H1 (cell line): ENCODE measurements around the gene NPTX1. TPM values are rescaled to one million over a fixed set of nuclear protein-coding genes. Genes with fewer than 3 reads are reported as not detected.

Experiments
- CTCF ChIA-PET: fragments of 300-600 bp; sonication (Branson Sonifier 250); formaldehyde crosslinking; loops from one replicate; lab custom pipeline; 2021; ENCODE audit not compliant: partially characterized antibody; lab: Charles Lee
- POLR2A ChIA-PET: fragments of 300-600 bp; sonication (Branson Sonifier 250); formaldehyde crosslinking; loops from one replicate; lab custom pipeline; 2021; ENCODE audit warnings: inconsistent platforms; ENCODE audit not compliant: partially characterized antibody; lab: Charles Lee
- DNase-seq, 2 experiments: peaks; one replicate each; pipeline versions ENCODE4 v3.0.0 to v3.0.0-alpha.2; 2010 to 2022; ENCODE audit warnings: low spot score in 2 of 2, low read depth in 1 of 2, mixed read lengths in 1 of 2
- FAIRE-seq: peaks from 2 replicates; lab custom pipeline; 2011; peaks lifted over from hg19 to GRCh38; lab: Jason Lieb, UNC
- H2AFZ ChIP-seq: 2 replicates; pipeline ENCODE4 v1.8.1; 2012; ENCODE audit warnings: low read length, inconsistent platforms
- H2AK5ac ChIP-seq: 2 replicates; pipeline ENCODE4 v1.6.1; 2013; ENCODE audit warnings: low read depth, low read length
- H2BK120ac ChIP-seq: replicated peaks from 2 replicates; pipeline ENCODE3; 2013; ENCODE audit warnings: low read depth, low read length, inconsistent platforms
- H2BK12ac ChIP-seq: 2 replicates; pipeline ENCODE4 v1.6.1; 2013; ENCODE audit warnings: low read depth, low read length
- H2BK15ac ChIP-seq: 2 replicates; pipeline ENCODE4 v1.6.1; 2013; ENCODE audit warnings: low read length
- H2BK20ac ChIP-seq: 2 replicates; pipeline ENCODE4 v1.6.1; 2013; ENCODE audit warnings: low read length
- H2BK5ac ChIP-seq: 2 replicates; pipeline ENCODE4 v1.6.1; 2013; ENCODE audit warnings: low read depth, low read length
- H3K14ac ChIP-seq: 2 replicates; pipeline ENCODE4 v1.6.1; 2013; ENCODE audit warnings: inconsistent platforms; ENCODE audit not compliant: insufficient read length
- H3K18ac ChIP-seq: 2 replicates; pipeline ENCODE4 v1.6.1; 2013; ENCODE audit warnings: low read length; ENCODE audit errors: extremely low read depth
- H3K23ac ChIP-seq: 2 replicates; pipeline ENCODE4 v1.6.1; 2013; ENCODE audit warnings: inconsistent platforms; ENCODE audit not compliant: insufficient read length
- H3K23me2 ChIP-seq: 2 replicates; pipeline ENCODE4 v1.6.1; 2013; ENCODE audit warnings: low read depth, low read length
- H3K27ac ChIP-seq: 2 replicates; pipeline ENCODE4 v1.6.1; 2011; ENCODE audit warnings: low read depth, low read length, inconsistent platforms
- H3K27me3 ChIP-seq, 4 experiments: replicated peaks in 1 of 4; 1 replicate in 1 of 4; 2 replicates in 3 of 4; pipeline versions ENCODE4 v1.6.1 to v1.8.1; 2011 to 2013; ENCODE audit warnings: low read length in 3 of 4, mild to moderate bottlenecking in 3 of 4, inconsistent platforms in 2 of 4, mixed read lengths in 2 of 4, moderate library complexity in 1 of 4; ENCODE audit not compliant: control insufficient read depth in 3 of 4, insufficient read depth in 3 of 4; ENCODE audit errors: extremely low read depth in 1 of 4
- H3K36me3 ChIP-seq, 4 experiments: 2 replicates each; pipeline versions ENCODE4 v1.6.1 to v1.8.1; 2011 to 2013; ENCODE audit warnings: mild to moderate bottlenecking in 4 of 4, low read length in 3 of 4, moderate library complexity in 2 of 4, control low read depth in 1 of 4, inconsistent platforms in 1 of 4; ENCODE audit not compliant: insufficient read depth in 4 of 4, control insufficient read depth in 2 of 4
- H3K4ac ChIP-seq: replicated peaks from 2 replicates; pipeline ENCODE3; 2013; ENCODE audit warnings: low read length, low read depth, mixed read lengths, inconsistent platforms; ENCODE audit not compliant: insufficient read length
- H3K4me1 ChIP-seq, 4 experiments: replicated peaks in 1 of 4; 1 replicate in 1 of 4; 2 replicates in 3 of 4; pipeline versions ENCODE4 v1.6.1 to v1.8.1; 2011 to 2013; ENCODE audit warnings: low read length in 3 of 4, inconsistent platforms in 2 of 4, mixed read lengths in 1 of 4; ENCODE audit not compliant: insufficient read depth in 4 of 4, control insufficient read depth in 3 of 4
- H3K4me2 ChIP-seq, 2 experiments: 2 replicates each; pipeline versions ENCODE4 v1.6.1 to v1.8.1; 2011 to 2013; ENCODE audit warnings: low read depth in 2 of 2, low read length in 2 of 2, control low read depth in 1 of 2, inconsistent platforms in 1 of 2, mild to moderate bottlenecking in 1 of 2; ENCODE audit not compliant: insufficient read depth in 1 of 2
- H3K4me3 ChIP-seq, 4 experiments: fragments of 200-600, 300-600 bp in 1 of 4; sonication (generic), shearing (Covaris generic), sonication (Bioruptor Twin) in 1 of 4; 2 replicates each; pipeline versions ENCODE4 v1.5.1 to v1.8.1; 2011 to 2016; ENCODE audit warnings: low read length in 4 of 4, low read depth in 3 of 4, control low read depth in 2 of 4, inconsistent platforms in 2 of 4, mild to moderate bottlenecking in 2 of 4, mixed read lengths in 1 of 4, moderate library complexity in 1 of 4; ENCODE audit not compliant: insufficient read depth in 2 of 4; ENCODE audit errors: extremely low read depth in 1 of 4
- H3K56ac ChIP-seq: replicated peaks from 2 replicates; pipeline ENCODE3; 2013; ENCODE audit warnings: low read depth, mild to moderate bottlenecking, mixed read lengths, low read length, inconsistent platforms; ENCODE audit not compliant: insufficient read length
- H3K79me1 ChIP-seq: 2 replicates; pipeline ENCODE4 v1.6.1; 2013; ENCODE audit warnings: low read depth, low read length, control low read depth
- H3K79me2 ChIP-seq, 2 experiments: 2 replicates each; pipeline versions ENCODE4 v1.6.1 to v1.8.1; 2012 to 2013; ENCODE audit warnings: low read length in 2 of 2, mild to moderate bottlenecking in 2 of 2, inconsistent platforms in 1 of 2; ENCODE audit not compliant: insufficient read depth in 2 of 2, control insufficient read depth in 1 of 2
- H3K9ac ChIP-seq, 4 experiments: replicated peaks in 1 of 4; 1 replicate in 1 of 4; 2 replicates in 3 of 4; pipeline versions ENCODE4 v1.6.1 to v1.8.1; 2011 to 2013; ENCODE audit warnings: low read depth in 3 of 4, low read length in 3 of 4, control low read depth in 2 of 4, mild to moderate bottlenecking in 2 of 4, moderate library complexity in 2 of 4, inconsistent platforms in 1 of 4; ENCODE audit errors: extremely low read depth in 1 of 4
- H3K9me3 ChIP-seq, 2 experiments: 2 replicates each; pipeline versions ENCODE4 v1.6.1 to v1.8.1; 2012 to 2013; ENCODE audit warnings: mild to moderate bottlenecking in 2 of 2, moderate library complexity in 2 of 2, control low read depth in 1 of 2, inconsistent platforms in 1 of 2, low read depth in 1 of 2, low read length in 1 of 2, mixed read lengths in 1 of 2; ENCODE audit not compliant: insufficient read depth in 2 of 2
- H4K20me1 ChIP-seq, 2 experiments: replicated peaks in 1 of 2; 2 replicates each; pipeline versions ENCODE3 to v1.8.1; 2011 to 2013; ENCODE audit warnings: inconsistent platforms in 2 of 2, low read length in 2 of 2, mild to moderate bottlenecking in 1 of 2; ENCODE audit not compliant: insufficient read depth in 2 of 2, control insufficient read depth in 1 of 2
- H4K5ac ChIP-seq: 2 replicates; pipeline ENCODE4 v1.6.1; 2013; ENCODE audit warnings: low read length, low read depth, mixed read lengths, inconsistent platforms; ENCODE audit not compliant: insufficient read length
- H4K8ac ChIP-seq: 2 replicates; pipeline ENCODE4 v1.8.0; 2013; ENCODE audit warnings: mild to moderate bottlenecking, moderate library complexity, low read length, inconsistent platforms; ENCODE audit not compliant: insufficient read depth; ENCODE audit errors: extremely low read depth
- H4K91ac ChIP-seq: replicated peaks from 2 replicates; pipeline ENCODE3; 2013; ENCODE audit warnings: low read length, mixed read lengths, inconsistent platforms; ENCODE audit not compliant: insufficient read length
- SIN3A ChIP-seq, 2 experiments: IDR thresholded peaks in 1 of 2; conservative IDR thresholded peaks in 1 of 2; 2 replicates each; pipeline ENCODE4 v1.6.1; 2011 to 2012; ENCODE audit warnings: low read length in 2 of 2, improper control_type of control experiment in 1 of 2, low read depth in 1 of 2, mild to moderate bottlenecking in 1 of 2
- WGBS, 2 experiments: shearing (Covaris generic) in 1 of 2; methylation state at CpG; one replicate each; pipeline versions ENCODE4 v1.1.6 to v1.1.7; 2013 to 2015; ENCODE audit warnings: low lambda C conversion rate in 2 of 2, mixed read lengths in 2 of 2, inconsistent platforms in 1 of 2, low coverage in 1 of 2, missing lambda C conversion rate in 1 of 2; ENCODE audit not compliant: insufficient replicate concordance in 2 of 2, insufficient coverage in 1 of 2, insufficient read length in 1 of 2; ENCODE audit errors: extremely low coverage in 1 of 2, missing lambda C conversion rate in 1 of 2; 5-methylcytosine and 5-hydroxymethylcytosine counted together
- polyA plus RNA-seq, 7 experiments: library from polyadenylated mRNA; depleted of rRNA in 3 of 7; stranded (reverse) in 5 of 7; unstranded in 2 of 7; fragments of >200 nt in 5 of 7; fragments of 200-250 nt in 2 of 7; gene quantifications; 1 replicate in 5 of 7; 2 replicates in 1 of 7; 4 replicates in 1 of 7; pipeline versions ENCODE4 v1.2.1 to v1.2.3, GENCODE V29; 2011 to 2013; ENCODE audit warnings: missing spikeins in 2 of 7, mixed read lengths in 2 of 7
- total RNA-seq: library from RNA; stranded (reverse); fragmentation: NEBNext Ultra II Directional; extraction: Animal tissue kit (Norgen Biotek cat#: 25700); gene quantifications from 2 replicates; pipeline ENCODE4 v1.2.1, GENCODE V29; 2021

NPTX1 gene
- total and polyA plus RNA-seq, 2 of the 8 experiments (the other 6 are each of a cell fraction or from before 2014, with no cell fraction given), result 12.0 to 17.9 TPM

GRCh38 chr17:80424261-80424660 is 52.1 kb downstream of the NPTX1 start:
- Histone ChIP-seq H3K23ac (no peak overlapping the region), H3K79me2 (no peaks in the 10 kb centered on the region), H3K4me1 (peaks cover 0 to 8% (median 2%) of the 10 kb centered on the region in 4 experiments; a peak in 3 of 7 replicates), H2BK5ac (no peak overlapping the region), H3K9ac (peak overlapping the region in 1 of 4 experiments; percentile 22; a peak in 2 of 7 replicates), H3K4me2 (no peak overlapping the region), H4K5ac (no peak overlapping the region), H2AK5ac (no peak overlapping the region), H2BK12ac (no peak overlapping the region), H4K91ac (no peak overlapping the region), H3K14ac (no peak overlapping the region), H3K79me1 (no peaks in the 10 kb centered on the region; the same call in 1 of the 2 replicates), H3K23me2 (no peaks in the 10 kb centered on the region), H2BK120ac (no peak overlapping the region), H2BK20ac (no peak overlapping the region), H3K4ac (no peak overlapping the region), H2BK15ac (no peak overlapping the region), H3K56ac (no peak overlapping the region), H2AFZ (no peak overlapping the region), H4K8ac (no peak overlapping the region), H4K20me1 (peaks cover 7 to 13% of the 10 kb centered on the region in 2 experiments), H3K18ac (no peak overlapping the region), H3K27me3 (no peaks in the 10 kb centered on the region; a peak in 1 of 7 replicates), H3K4me3 (no peak overlapping the region), H3K36me3 (no peaks in the 10 kb centered on the region; a peak in 1 of 8 replicates), H3K9me3 (no peaks in the 10 kb centered on the region), H3K27ac (no peak overlapping the region)
- DNase-seq (no peak), FAIRE-seq (no peak)
- CTCF ChIA-PET, result interaction anchor here (0.6 to 1.9 kb wide), 14 partner anchors 9 to 1336 kb away, joined by 3 to 7 read pairs (median 4); partner anchors contain the start of gene ENDOV
- POLR2A ChIA-PET, result no interaction called here
- WGBS, 2 experiments, result 92% methylated on average over 8 of the region's 8 CpGs; no CpG with 5 or more reads in 1 of the 2 experiments
- no peak for TF ChIP-seq SIN3A (conservative IDR thresholded peaks at IDR 0.05 in 1 of 2, IDR thresholded peaks at IDR 0.05 in 1 of 2; ENCODE audit: low read depth in 1 of 2, low read length in 2 of 2)
